K562 (cell line): ENCODE results near the gene CRYZ. TPM values are rescaled to one million over a fixed set of nuclear protein-coding genes. Genes with fewer than 3 reads are reported as not detected.

ENCODE experiments used
- AFF1 ChIP-seq, 2 experiments: fragments of 450-650 bp; IDR thresholded peaks; 2 replicates each; pipeline ENCODE4 v1.6.1; 2018; ENCODE audit warnings: mild to moderate bottlenecking in 2 of 2, low read depth in 1 of 2; ENCODE audit not compliant: partially characterized antibody in 2 of 2
- ATF7 ChIP-seq: fragments of 450-650 bp; IDR thresholded peaks from 2 replicates; pipeline ENCODE4 v1.7.1; 2014; ENCODE audit warnings: mild to moderate bottlenecking, moderate library complexity
- CTBP1 ChIP-seq: fragments of 450-650 bp; IDR thresholded peaks from 2 replicates; pipeline ENCODE4 v1.6.1; 2016; ENCODE audit warnings: borderline replicate concordance
- GTF2B ChIP-seq: IDR thresholded peaks from 2 replicates; pipeline ENCODE4 v1.6.1; 2011; ENCODE audit not compliant: insufficient read length; ENCODE audit errors: extremely low read depth
- MBD1 ChIP-seq: fragments of 250-450 bp; sonication (Bioruptor Pico); IDR thresholded peaks from 2 replicates; pipeline ENCODE4 v1.8.0; 2022; ENCODE audit warnings: inconsistent platforms
- NFE2L1 ChIP-seq: fragments of 450-650 bp; IDR thresholded peaks from 2 replicates; pipeline ENCODE4 v1.6.1; 2016; ENCODE audit warnings: missing genetic modification characterization, low read depth, mild to moderate bottlenecking, missing compliant biosample characterization, moderate library complexity, borderline replicate concordance
- PRDM10 ChIP-seq: fragments of 450-650 bp; IDR thresholded peaks from 2 replicates; pipeline ENCODE4 v1.6.1; 2018; ENCODE audit not compliant: partially characterized antibody
- SAP30 ChIP-seq: fragments of 200-600 bp; sonication (generic); IDR thresholded peaks from 2 replicates; pipeline ENCODE4 v1.6.1; 2012; ENCODE audit warnings: borderline replicate concordance, low read depth, mild to moderate bottlenecking, moderate library complexity, low read length, control low read depth, inconsistent platforms; ENCODE audit not compliant: insufficient read depth, poor library complexity, severe bottlenecking
- ZBTB11 ChIP-seq, 3 experiments: fragments of 200-800 bp in 1 of 3; fragments of 250-450 bp in 1 of 3; fragments of 450-650 bp in 1 of 3; sonication (Bioruptor Pico) in 1 of 3; sonication (Bioruptor generic) in 1 of 3; formaldehyde crosslinking in 1 of 3; IDR thresholded peaks; 2 replicates each; pipeline versions ENCODE4 v1.6.1 to v1.8.0; 2016 to 2022; ENCODE audit warnings: mild to moderate bottlenecking in 2 of 3, missing genetic modification characterization in 2 of 3, missing compliant biosample characterization in 1 of 3, moderate library complexity in 1 of 3
- polyA plus RNA-seq, 8 experiments: library from polyadenylated mRNA; depleted of rRNA in 4 of 8; stranded (reverse) in 5 of 8; unstranded in 3 of 8; fragments of >200 nt; fragmentation: Nextera tagmentation in 2 of 8; fragmentation: Illumina TruSeq in 1 of 8; extraction: Ambion mirVana in 2 of 8; extraction: Trizol in 1 of 8; gene quantifications; 2 replicates each; pipeline versions ENCODE4 v1.2.1 to v1.2.3, GENCODE V29; 2011 to 2014; ENCODE audit warnings: inconsistent platforms in 1 of 8, missing spikeins in 1 of 8
- total RNA-seq, 7 experiments: library from RNA; depleted of rRNA in 6 of 7; stranded (reverse); fragments of >200 nt in 6 of 7; fragmentation: Illumina TruSeq in 2 of 7; extraction: Trizol in 2 of 7; gene quantifications; 2 replicates each; pipeline versions ENCODE4 v1.2.1 to v1.2.3, GENCODE V29; 2011 to 2021; ENCODE audit warnings: low replicate concordance in 1 of 7

The CRYZ gene
- total and polyA plus RNA-seq, 9 of the 15 experiments (the other 6 are each of a cell fraction or from before 2014, with no cell fraction given) = 51.7 to 179 (median 81.4) TPM

GRCh38 chr1:74732960-74733603 is at the start of gene CRYZ, which contains the start of gene TYW3 (continued):
- TF ChIP-seq PRDM10 = peak; percentile 85
- peak; percentile 94 for TF ChIP-seq SAP30
- peak in 1 of 2 experiments; percentile 49 for TF ChIP-seq AFF1 (IDR thresholded peaks at IDR 0.05; ENCODE audit: low read depth in 1 of 2, partially characterized antibody in 2 of 2)
- peak; percentile 23 for TF ChIP-seq GTF2B
- TF ChIP-seq CTBP1 = peak; percentile 83
- TF ChIP-seq NFE2L1 (tag) = no peak
- TF ChIP-seq ATF7 = peak; percentile 67
- TF ChIP-seq MBD1 (CRISPR knock-in tag) = no peak
- peak in 1 of 3 experiments; percentile 77; a peak in 2 of 6 replicates for TF ChIP-seq ZBTB11 (CRISPR knock-in tag; IDR thresholded peaks at IDR 0.05)
